Effector memory CD4-positive, alpha-beta T cell (primary cell): ENCODE measurements around the gene MAGEA12.
"Not testable (repeated sequence)": the region's sequence is repeated elsewhere in the genome, so short reads cannot be mapped to it uniquely, and the experiment has no call there.

Experiments used
- DNase-seq, 3 donors: peaks; one replicate each; pipeline ENCODE4 v3.0.0-alpha.2; 2020
- H3K27ac ChIP-seq: 2 replicates; pipeline ENCODE4 v1.7.0; 2013; ENCODE audit warnings: mild to moderate bottlenecking, low read length, moderate library complexity; ENCODE audit not compliant: insufficient read depth, poor library complexity, severe bottlenecking
- H3K27me3 ChIP-seq: replicated peaks from 2 replicates; pipeline ENCODE4 v1.7.0; 2013; ENCODE audit warnings: mild to moderate bottlenecking, low read length; ENCODE audit not compliant: insufficient read depth, control insufficient read depth, poor library complexity, severe bottlenecking
- H3K36me3 ChIP-seq: 2 replicates; pipeline ENCODE4 v1.7.0; 2013; ENCODE audit warnings: mild to moderate bottlenecking, low read length, moderate library complexity; ENCODE audit not compliant: control insufficient read depth, insufficient read depth
- H3K4me1 ChIP-seq: 2 replicates; pipeline ENCODE4 v1.7.0; 2013; ENCODE audit warnings: low read length, mild to moderate bottlenecking; ENCODE audit not compliant: control insufficient read depth, insufficient read depth, poor library complexity, severe bottlenecking
- H3K4me3 ChIP-seq: 2 replicates; pipeline ENCODE4 v1.7.0; 2013; ENCODE audit warnings: low read length, low read depth, mild to moderate bottlenecking; ENCODE audit not compliant: insufficient read depth, poor library complexity, severe bottlenecking
- H3K9me3 ChIP-seq: 2 replicates; pipeline ENCODE4 v1.7.0; 2013; ENCODE audit warnings: mild to moderate bottlenecking, low read length, moderate library complexity; ENCODE audit not compliant: control insufficient read depth

MAGEA12 gene

DNA sequence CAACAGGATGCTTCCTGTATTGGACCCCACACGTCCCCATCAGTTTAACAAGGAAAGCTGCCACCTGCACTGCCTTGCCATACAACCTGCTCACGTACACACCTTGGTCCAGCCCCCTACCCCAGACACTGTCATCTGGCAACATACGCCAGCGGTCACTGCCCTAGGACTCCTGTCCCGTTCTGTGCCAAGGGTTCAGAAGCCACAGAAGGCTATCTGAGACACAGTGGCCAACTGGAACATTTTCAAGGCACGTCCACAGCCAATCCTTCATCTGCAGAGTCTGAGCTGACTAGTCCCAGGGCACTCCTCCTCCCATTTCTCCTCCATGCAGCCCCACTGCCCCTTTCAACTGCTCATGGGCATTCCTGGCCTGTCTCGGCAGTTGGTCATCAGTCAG is 28.0 kb downstream of the MAGEA12 start:
- not testable (repeated sequence) for H3K9me3 ChIP-seq, DNase-seq

DNA sequence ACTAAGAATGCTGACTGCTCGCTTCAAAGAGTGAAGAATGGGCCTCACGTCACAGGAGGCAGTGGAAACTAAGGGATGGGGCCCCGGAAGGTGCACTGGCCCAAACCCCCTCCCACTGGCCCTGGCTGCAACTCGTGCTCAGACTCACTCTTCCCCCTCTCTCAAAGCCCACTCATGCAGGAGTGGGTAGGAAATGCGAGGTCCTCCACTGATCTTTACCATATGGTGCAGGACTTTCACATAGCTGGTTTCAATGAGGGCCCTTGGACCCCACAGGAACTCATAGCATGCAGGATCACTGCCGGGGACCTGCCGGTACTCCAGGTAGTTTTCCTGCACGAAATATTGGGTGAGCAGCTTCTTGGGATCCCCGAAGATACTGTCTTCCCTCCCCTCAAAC is 33.0 kb downstream of the MAGEA12 start:
- H3K27ac ChIP-seq, H3K36me3 ChIP-seq, H3K9me3 ChIP-seq, H3K4me3 ChIP-seq, H3K27me3 ChIP-seq, DNase-seq, H3K4me1 ChIP-seq: not testable (repeated sequence)

More for the DNA sequence above, 28.0 kb downstream of the MAGEA12 start:
- not testable (repeated sequence) for H3K4me3 ChIP-seq, H3K27ac ChIP-seq, H3K36me3 ChIP-seq, H3K4me1 ChIP-seq, H3K27me3 ChIP-seq

DNA sequence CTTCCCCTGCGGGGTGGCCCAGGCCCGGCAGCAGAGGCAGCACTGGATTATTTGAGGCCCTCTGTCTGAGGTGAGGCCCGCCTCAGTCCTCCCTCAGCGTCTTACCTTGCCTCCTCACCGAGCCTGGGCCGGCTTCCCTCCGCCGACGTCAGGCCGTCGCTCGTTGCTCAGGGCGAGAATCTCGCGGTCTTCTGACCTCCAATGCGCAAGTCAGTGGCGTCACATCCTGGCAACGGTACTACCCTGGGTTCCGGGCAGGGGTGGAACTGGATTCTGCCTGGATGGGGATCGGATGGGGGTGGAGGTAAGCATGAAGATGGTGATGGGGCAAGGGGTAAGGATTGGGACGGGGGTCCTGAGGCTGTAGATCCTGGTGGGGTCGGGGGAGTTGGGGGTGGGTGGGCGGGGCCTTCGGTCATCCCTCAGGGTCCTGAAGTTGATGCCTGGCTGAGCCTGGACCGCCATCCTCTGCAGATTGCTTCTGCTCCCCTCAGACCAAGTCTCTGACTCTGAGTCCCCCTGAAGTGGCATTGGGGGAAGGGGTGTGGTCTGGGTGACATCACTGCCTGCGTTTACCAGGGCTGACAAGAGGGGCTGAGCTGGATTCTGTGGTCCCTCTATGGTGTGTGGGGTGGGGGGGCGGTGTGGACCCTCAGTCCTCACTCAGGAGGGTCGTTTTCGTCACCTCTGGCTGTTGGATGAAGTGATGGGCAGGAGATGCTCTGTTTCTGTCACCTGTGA is 36.2 kb downstream of the MAGEA12 start, which contains the start of gene MAGEA6:
Gene MAGEA6 (minus strand): TSS at position 141 of the 741 bp plus-strand sequence. CDS start 2,039 bp downstream, outside the sequence.
- not testable (repeated sequence) for H3K4me1 ChIP-seq, H3K4me3 ChIP-seq, DNase-seq, H3K27me3 ChIP-seq, H3K9me3 ChIP-seq, H3K27ac ChIP-seq, H3K36me3 ChIP-seq

DNA sequence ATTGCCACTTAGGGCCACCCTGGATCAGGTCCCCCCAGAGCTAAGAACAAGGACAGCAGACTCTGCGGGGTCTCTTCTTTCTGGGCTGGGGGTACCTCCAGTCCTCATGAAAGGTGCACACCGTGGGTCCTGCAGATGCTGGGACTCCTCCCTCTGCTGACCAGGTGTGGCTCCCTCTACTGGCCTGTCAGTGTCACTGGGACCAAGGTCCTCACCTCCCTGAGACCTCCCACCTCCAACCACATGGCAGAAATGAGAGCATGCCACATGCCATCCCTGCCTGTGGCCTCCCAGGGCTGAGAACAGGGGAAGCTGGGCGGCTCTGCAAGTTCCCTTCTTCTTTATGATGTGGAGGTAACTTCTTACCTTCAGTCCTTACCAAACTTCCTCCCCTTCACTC is 53.5 kb downstream of the MAGEA12 start:
- not testable (repeated sequence) for H3K4me3 ChIP-seq, H3K27ac ChIP-seq, H3K36me3 ChIP-seq, H3K4me1 ChIP-seq, H3K27me3 ChIP-seq, DNase-seq, H3K9me3 ChIP-seq
